ENCODE results near the gene TSC22D3. TPM values are rescaled to one million over a fixed set of nuclear protein-coding genes. Genes with fewer than 3 reads are reported as not detected.

Gene TSC22D3
- total RNA-seq, 4 donors from 2014 or later = 473 to 982 (median 684) TPM

GRCh38 chrX:107677501-107677901 lies 98.1 kb downstream of the TSC22D3 start:
- no peak for TF ChIP-seq CTCF (IDR thresholded peaks at IDR 0.05; ENCODE audit: low read depth)

- TF ChIP-seq CTCF (IDR thresholded peaks at IDR 0.05; ENCODE audit: low read depth) = no peak
These were observed 98.8 kb downstream of the TSC22D3 start for GRCh38 chrX:107676559-107677378.

GRCh38 chrX:107675823-107676555 lies 99.6 kb downstream of the TSC22D3 start:
- TF ChIP-seq CTCF (IDR thresholded peaks at IDR 0.05; ENCODE audit: low read depth) = no peak

GRCh38 chrX:107675365-107675654 lies 100.3 kb downstream of the TSC22D3 start:
- no peak for TF ChIP-seq CTCF (IDR thresholded peaks at IDR 0.05; ENCODE audit: low read depth)

- no peak for TF ChIP-seq CTCF (IDR thresholded peaks at IDR 0.05; ENCODE audit: low read depth)
These were observed 100.9 kb downstream of the TSC22D3 start for GRCh38 chrX:107674480-107675364.

- no peak for TF ChIP-seq CTCF (IDR thresholded peaks at IDR 0.05; ENCODE audit: low read depth)
These were observed 101.6 kb downstream of the TSC22D3 start for GRCh38 chrX:107673933-107674479.

All from subcutaneous adipose tissue (tissue), 4 donors.